Testis (tissue), 3 donors: ENCODE measurements around the gene SLC25A21. TPM values are rescaled to one million over a fixed set of nuclear protein-coding genes. Genes with fewer than 3 reads are reported as not detected.

Experiments
- DNase-seq: peaks from one replicate; pipeline ENCODE4 v3.0.0-alpha.2; 2019
- H3K27ac ChIP-seq, 2 donors: fragments of 200-600 bp; sonication (generic); one replicate each; pipeline ENCODE4 v1.5.1; 2019
- H3K27me3 ChIP-seq: fragments of 200-600 bp; sonication (generic); one replicate; pipeline ENCODE4 v1.5.1; 2019
- H3K36me3 ChIP-seq: fragments of 200-600 bp; sonication (generic); one replicate; pipeline ENCODE4 v1.5.1; 2017; ENCODE audit warnings: low read depth; ENCODE audit errors: missing control alignments
- H3K4me1 ChIP-seq: fragments of 200-600 bp; sonication (generic); one replicate; pipeline ENCODE4 v1.5.1; 2019
- H3K4me3 ChIP-seq, 2 donors: fragments of 200-600 bp; sonication (generic); one replicate each; pipeline ENCODE4 v1.5.1; 2017 to 2019
- H3K9me3 ChIP-seq: fragments of 200-600 bp; sonication (generic); one replicate; pipeline ENCODE4 v1.5.1; 2017
- CTCF ChIP-seq, 3 experiments: fragments of 450-650 bp in 2 of 3; fragments of 200-600 bp in 1 of 3; sonication (generic) in 1 of 3; IDR thresholded peaks; one replicate each; pipeline ENCODE4 v1.5.1; 2016 to 2019; ENCODE audit warnings: antibody characterized with exemption in 3 of 3, mild to moderate bottlenecking in 2 of 3, moderate library complexity in 1 of 3
- POLR2A ChIP-seq: fragments of 450-650 bp; IDR thresholded peaks from one replicate; pipeline ENCODE4 v1.6.1; 2017; ENCODE audit warnings: antibody characterized with exemption, mild to moderate bottlenecking, moderate library complexity
- WGBS, 2 donors: methylation state at CpG; one replicate each; pipeline ENCODE4 v1.1.5; 2018; 5-methylcytosine and 5-hydroxymethylcytosine counted together
- intact Hi-C: fragments of 100-400 bp; cut with DNase I; formaldehyde crosslinking; loops from one replicate; pipeline ENCODE4 v1.15.1; 2023; ENCODE audit warnings: low total_unique reads
- polyA plus RNA-seq: library from polyadenylated mRNA; stranded (reverse); fragments of 350-450 nt; fragmentation: Illumina TruSeq; extraction: RNeasy Lipid Tissue Mini Kit (QIAGEN cat#74804); gene quantifications from one replicate; pipeline ENCODE4 v1.2.3, GENCODE V29; 2014; ENCODE audit warnings: low read depth, low replicate concordance; ENCODE audit not compliant: insufficient read depth
- total RNA-seq, 2 donors: library from RNA; depleted of rRNA; stranded (reverse); fragments of >200 nt; gene quantifications; one replicate each; pipeline ENCODE4 v1.2.3, GENCODE V29; 2016

The SLC25A21 gene
- total and polyA plus RNA-seq, 3 donors from 2014 or later, result 4.4 to 16.0 (median 13.6) TPM

- Histone ChIP-seq H3K9me3 (no peaks in the 10 kb centered on the region), H3K36me3 (no peaks in the 10 kb centered on the region), H3K4me1 (no peaks in the 10 kb centered on the region), H3K27ac (no peak overlapping the region), H3K27me3 (no peaks in the 10 kb centered on the region), H3K4me3 (no peak overlapping the region)
- intact Hi-C loops, result no loop called here
- DNase-seq, result no peak
- TF ChIP-seq POLR2A (no peak), CTCF (IDR thresholded peaks at IDR 0.05) (no peak)
Measured at GRCh38 chr14:37145395-37145794, 27.0 kb downstream of the SLC25A21 start.

GRCh38 chr14:37144729-37145363 lies 27.6 kb downstream of the SLC25A21 start:
- 86 to 94% methylated on average over 3 of the region's 3 CpGs for WGBS, 2 donors

GRCh38 chr14:37143475-37143874 lies 28.9 kb downstream of the SLC25A21 start:
- no peak overlapping the region for H3K27ac ChIP-seq
- DNase-seq, result no peak
- no peak overlapping the region for H3K4me3 ChIP-seq
- no peaks in the 10 kb centered on the region for H3K4me1 ChIP-seq
- 73 to 85% methylated on average over 2 of the region's 2 CpGs for WGBS, 2 donors
- no peak for TF ChIP-seq POLR2A
- TF ChIP-seq CTCF (IDR thresholded peaks at IDR 0.05), result no peak
- H3K9me3 ChIP-seq, result no peaks in the 10 kb centered on the region
- H3K27me3 ChIP-seq, result no peaks in the 10 kb centered on the region
- no peaks in the 10 kb centered on the region for H3K36me3 ChIP-seq
- intact Hi-C loops, result no loop called here

More at GRCh38 chr14:37144729-37145363, 27.6 kb downstream of the SLC25A21 start:
- TF ChIP-seq POLR2A (no peak), CTCF (IDR thresholded peaks at IDR 0.05) (no peak)
- H3K4me3 ChIP-seq, result no peak overlapping the region
- DNase-seq, result no peak
- intact Hi-C loops, result no loop called here
- no peaks in the 10 kb centered on the region for H3K9me3 ChIP-seq
- no peaks in the 10 kb centered on the region for H3K27me3 ChIP-seq
- H3K4me1 ChIP-seq, result no peaks in the 10 kb centered on the region
- no peaks in the 10 kb centered on the region for H3K36me3 ChIP-seq
- no peak overlapping the region for H3K27ac ChIP-seq

- 24 to 45% methylated on average over 3 of the region's 3 CpGs for WGBS, 2 donors
- Histone ChIP-seq H3K4me1 (no peaks in the 10 kb centered on the region), H3K9me3 (no peaks in the 10 kb centered on the region), H3K27me3 (no peaks in the 10 kb centered on the region), H3K4me3 (no peak overlapping the region), H3K36me3 (no peaks in the 10 kb centered on the region), H3K27ac (no peak overlapping the region)
- TF ChIP-seq POLR2A (no peak), CTCF (IDR thresholded peaks at IDR 0.05) (no peak)
- intact Hi-C loops, result no loop called here
- no peak for DNase-seq
Measured at GRCh38 chr14:37142835-37143401, 29.5 kb downstream of the SLC25A21 start.

GRCh38 chr14:37140176-37140575 lies 32.2 kb downstream of the SLC25A21 start:
- Histone ChIP-seq H3K4me3 (no peak overlapping the region), H3K27ac (no peak overlapping the region), H3K9me3 (no peaks in the 10 kb centered on the region), H3K36me3 (no peaks in the 10 kb centered on the region), H3K27me3 (no peaks in the 10 kb centered on the region), H3K4me1 (no peaks in the 10 kb centered on the region)
- TF ChIP-seq CTCF (IDR thresholded peaks at IDR 0.05) (no peak), POLR2A (no peak)
- 87 to 88% methylated on average over 2 of the region's 2 CpGs for WGBS, 2 donors
- intact Hi-C loops, result no loop called here
- no peak for DNase-seq
